Measurements from ENCODE around the gene PPP1R3D. TPM values are rescaled to one million over a fixed set of nuclear protein-coding genes. Genes with fewer than 3 reads are reported as not detected.
A peak's percentile ranks its signal among the peaks of the same experiment; 100 is the strongest.

PPP1R3D gene
- polyA plus RNA-seq, 3 donors: 2.0 to 3.9 (median 3.5) TPM

GRCh38 chr20:59949911-59950310 lies 9.8 kb upstream of the PPP1R3D start:
- Mint-ChIP-seq H3K27ac (no peak overlapping the region), H3K4me3 (no peak overlapping the region), H3K27me3 (ENCODE audit: low read depth in 3 of 3) (peaks cover 0 to 3% (median 3%) of the 10 kb centered on the region in 3 donors), H3K4me1 (peaks cover 35% of the 10 kb centered on the region), H3K36me3 (peaks cover 23 to 39% of the 10 kb centered on the region in 2 donors), H3K9me3 (no peaks in the 10 kb centered on the region)
- Histone ChIP-seq H2AFZ (ENCODE audit: insufficient read depth, low read depth, low read length, poor library complexity, severe bottlenecking) (no peak overlapping the region), H3K36me3 (replicated peaks in 1 of 2; ENCODE audit: control insufficient read depth in 1 of 2, insufficient read depth in 2 of 2, low read length in 2 of 2) (peaks cover 13 to 31% of the 10 kb centered on the region in 2 donors), H3K4me1 (ENCODE audit: control insufficient read depth in 1 of 2, insufficient read depth in 2 of 2, low read length in 2 of 2) (peaks cover 20 to 28% of the 10 kb centered on the region in 2 donors), H3K9ac (ENCODE audit: insufficient read depth, low read length, poor library complexity, severe bottlenecking) (no peak overlapping the region), H3K79me2 (ENCODE audit: insufficient read depth, low read length) (peaks cover 4% of the 10 kb centered on the region), H3K27ac (ENCODE audit: low read depth in 1 of 2, low read length in 2 of 2) (no peak overlapping the region), H3K9me3 (replicated peaks in 1 of 2; ENCODE audit: control insufficient read depth in 1 of 2, insufficient read depth in 1 of 2, low read length in 2 of 2) (no peaks in the 10 kb centered on the region), H4K20me1 (ENCODE audit: insufficient read depth, low read length) (no peaks in the 10 kb centered on the region), H3K4me2 (replicated peaks; ENCODE audit: extremely low read depth, low read length, poor library complexity, severe bottlenecking) (no peak overlapping the region), H3K27me3 (ENCODE audit: control insufficient read depth in 2 of 2, insufficient read depth in 2 of 2, low read length in 2 of 2) (no peaks in the 10 kb centered on the region), H3K4me3 (replicated peaks in 1 of 3; ENCODE audit: low read depth in 2 of 3, low read length in 3 of 3) (no peak overlapping the region)
- TF ChIP-seq, protein P1, sequence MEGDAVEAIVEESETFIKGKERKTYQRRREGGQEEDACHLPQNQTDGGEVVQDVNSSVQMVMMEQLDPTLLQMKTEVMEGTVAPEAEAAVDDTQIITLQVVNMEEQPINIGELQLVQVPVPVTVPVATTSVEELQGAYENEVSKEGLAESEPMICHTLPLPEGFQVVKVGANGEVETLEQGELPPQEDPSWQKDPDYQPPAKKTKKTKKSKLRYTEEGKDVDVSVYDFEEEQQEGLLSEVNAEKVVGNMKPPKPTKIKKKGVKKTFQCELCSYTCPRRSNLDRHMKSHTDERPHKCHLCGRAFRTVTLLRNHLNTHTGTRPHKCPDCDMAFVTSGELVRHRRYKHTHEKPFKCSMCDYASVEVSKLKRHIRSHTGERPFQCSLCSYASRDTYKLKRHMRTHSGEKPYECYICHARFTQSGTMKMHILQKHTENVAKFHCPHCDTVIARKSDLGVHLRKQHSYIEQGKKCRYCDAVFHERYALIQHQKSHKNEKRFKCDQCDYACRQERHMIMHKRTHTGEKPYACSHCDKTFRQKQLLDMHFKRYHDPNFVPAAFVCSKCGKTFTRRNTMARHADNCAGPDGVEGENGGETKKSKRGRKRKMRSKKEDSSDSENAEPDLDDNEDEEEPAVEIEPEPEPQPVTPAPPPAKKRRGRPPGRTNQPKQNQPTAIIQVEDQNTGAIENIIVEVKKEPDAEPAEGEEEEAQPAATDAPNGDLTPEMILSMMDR (IDR thresholded peaks at IDR 0.05): no peak
- intact Hi-C loops (cut with micrococcal nuclease): loop anchor here (2.0 to 10.0 kb wide), 5 partner anchors 105 to 1175 kb away; no protein-coding TSS in a partner anchor
- WGBS (ENCODE audit: insufficient coverage): no CpG with 5 or more reads among the region's 6 CpGs
- DNase-seq: no peak

GRCh38 chr20:59948828-59949720 lies 9.0 kb upstream of the PPP1R3D start:
- DNase-seq: peak; percentile 44 to 49 (median 44)
- Histone ChIP-seq H3K27me3 (ENCODE audit: control insufficient read depth in 2 of 2, insufficient read depth in 2 of 2, low read length in 2 of 2) (no peaks in the 10 kb centered on the region), H2AFZ (ENCODE audit: insufficient read depth, low read depth, low read length, poor library complexity, severe bottlenecking) (no peak overlapping the region), H3K9me3 (replicated peaks in 1 of 2; ENCODE audit: control insufficient read depth in 1 of 2, insufficient read depth in 1 of 2, low read length in 2 of 2) (no peaks in the 10 kb centered on the region), H3K27ac (ENCODE audit: low read depth in 1 of 2, low read length in 2 of 2) (peak overlapping the region in 1 of 2 donors; percentile 64), H3K79me2 (ENCODE audit: insufficient read depth, low read length) (peaks cover 12% of the 10 kb centered on the region), H3K36me3 (replicated peaks in 1 of 2; ENCODE audit: control insufficient read depth in 1 of 2, insufficient read depth in 2 of 2, low read length in 2 of 2) (peaks cover 21 to 40% of the 10 kb centered on the region in 2 donors), H3K4me3 (replicated peaks in 1 of 3; ENCODE audit: low read depth in 2 of 3, low read length in 3 of 3) (no peak overlapping the region), H3K9ac (ENCODE audit: insufficient read depth, low read length, poor library complexity, severe bottlenecking) (no peak overlapping the region), H4K20me1 (ENCODE audit: insufficient read depth, low read length) (no peaks in the 10 kb centered on the region), H3K4me2 (replicated peaks; ENCODE audit: extremely low read depth, low read length, poor library complexity, severe bottlenecking) (no peak overlapping the region), H3K4me1 (ENCODE audit: control insufficient read depth in 1 of 2, insufficient read depth in 2 of 2, low read length in 2 of 2) (peaks cover 18 to 26% of the 10 kb centered on the region in 2 donors)
- H3K9me3 Mint-ChIP-seq: no peaks in the 10 kb centered on the region
- H3K4me3 Mint-ChIP-seq: no peak overlapping the region
- WGBS (ENCODE audit: insufficient coverage): 0% methylated on average over 1 of the region's 7 CpGs
- H3K27me3 Mint-ChIP-seq (ENCODE audit: low read depth in 3 of 3): peaks cover 0 to 3% (median 0%) of the 10 kb centered on the region in 3 donors
- TF ChIP-seq, protein P1 (IDR thresholded peaks at IDR 0.05): peak; percentile 83
- peak overlapping the region in 5 of 7 donors; percentile 41 to 82 (median 71) for H3K27ac Mint-ChIP-seq
- peaks cover 32 to 47% of the 10 kb centered on the region in 2 donors for H3K36me3 Mint-ChIP-seq
- peaks cover 38% of the 10 kb centered on the region for H3K4me1 Mint-ChIP-seq
- intact Hi-C loops (cut with micrococcal nuclease): loop anchor here (2.0 to 10.0 kb wide), 5 partner anchors 106 to 1176 kb away; no protein-coding TSS in a partner anchor

All from CD14-positive monocyte (primary cell).